ENCODE data around the gene SIX3.

- TF ChIP-seq CTCF (IDR thresholded peaks at IDR 0.05; ENCODE audit: extremely low read depth in 1 of 2, insufficient read depth in 1 of 2, low read depth in 1 of 2, low read length in 2 of 2) (no peak), POLR2AphosphoS5 (IDR thresholded peaks at IDR 0.05; ENCODE audit: insufficient read depth, low read depth, low read length) (no peak), EZH2 (IDR thresholded peaks at IDR 0.05; ENCODE audit: borderline replicate concordance, low read depth, low read length, severe bottlenecking) (no peak), MYC (IDR thresholded peaks at IDR 0.05; ENCODE audit: low read depth, low read length) (no peak)
- TF ChIP-seq, protein P1, sequence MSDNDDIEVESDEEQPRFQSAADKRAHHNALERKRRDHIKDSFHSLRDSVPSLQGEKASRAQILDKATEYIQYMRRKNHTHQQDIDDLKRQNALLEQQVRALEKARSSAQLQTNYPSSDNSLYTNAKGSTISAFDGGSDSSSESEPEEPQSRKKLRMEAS (IDR thresholded peaks at IDR 0.05; ENCODE audit: insufficient read depth, insufficient read length): no peak
These were observed 5.0 kb downstream of the SIX3 start for GRCh38 chr2:44946372-44947027.
